Panc1 (cell line): ENCODE data around the gene ZCCHC24. TPM values are rescaled to one million over a fixed set of nuclear protein-coding genes. Genes with fewer than 3 reads are reported as not detected.

Source experiments
- ATAC-seq: fragments of 200-7000 bp; cut with Tn5 transposase; 2 replicates; pipeline ENCODE4 v1.9.1; 2020; ENCODE audit warnings: mild to moderate bottlenecking, moderate library complexity
- BruUV-seq: library from RNA; stranded (reverse); fragments of 400-500 nt; replicated peaks from 2 replicates; lab custom pipeline; 2021; lab: Mats Ljungman, UMichigan
- CTCF ChIA-PET: fragments of 300-600 bp; sonication (Branson Sonifier 250); formaldehyde crosslinking; loops from one replicate; lab custom pipeline; 2022; ENCODE audit warnings: antibody characterized with exemption; lab: Charles Lee
- POLR2A ChIA-PET: fragments of 300-600 bp; sonication (Branson Sonifier 250); formaldehyde crosslinking; loops from one replicate; lab custom pipeline; 2022; ENCODE audit warnings: antibody characterized with exemption; lab: Charles Lee
- DNase-seq: peaks from one replicate; pipeline ENCODE4 v3.0.0-alpha.2; 2010; ENCODE audit warnings: low read depth, low spot score
- H3K27ac ChIP-seq: 2 replicates; pipeline ENCODE4 v1.5.1; 2011; ENCODE audit warnings: mild to moderate bottlenecking, low read length, inconsistent platforms
- H3K27me3 ChIP-seq: fragments of 200-500 bp; sonication (Bioruptor generic); 2 replicates; pipeline ENCODE4 v1.6.0; 2014; ENCODE audit warnings: low read length, inconsistent platforms; ENCODE audit not compliant: control insufficient read depth, insufficient read depth
- H3K36me3 ChIP-seq: fragments of 200-500 bp; sonication (Bioruptor generic); 2 replicates; pipeline ENCODE4 v1.5.1; 2014; ENCODE audit warnings: inconsistent platforms, mild to moderate bottlenecking, low read length, moderate library complexity; ENCODE audit not compliant: control insufficient read depth, insufficient read depth
- H3K4me1 ChIP-seq: 2 replicates; pipeline ENCODE4 v1.5.1; 2011; ENCODE audit warnings: inconsistent platforms, mild to moderate bottlenecking, low read length, moderate library complexity; ENCODE audit not compliant: control insufficient read depth, insufficient read depth
- H3K4me3 ChIP-seq, 2 experiments: 2 replicates each; pipeline ENCODE4 v1.5.1; 2011 to 2012; ENCODE audit warnings: low read depth in 2 of 2, low read length in 2 of 2, mild to moderate bottlenecking in 2 of 2, inconsistent platforms in 1 of 2, moderate library complexity in 1 of 2
- H3K9me3 ChIP-seq: fragments of 200-500 bp; sonication (Bioruptor generic); 2 replicates; pipeline ENCODE4 v1.5.1; 2014; ENCODE audit warnings: low read depth, mild to moderate bottlenecking, inconsistent platforms, low read length, moderate library complexity; ENCODE audit not compliant: control insufficient read depth, insufficient read depth
- CTCF ChIP-seq: fragments of 450-650 bp; IDR thresholded peaks from 2 replicates; pipeline ENCODE4 v1.5.1; 2017; ENCODE audit warnings: mild to moderate bottlenecking
- POLR2AphosphoS5 ChIP-seq: IDR thresholded peaks from 2 replicates; pipeline ENCODE4 v1.6.1; 2012; ENCODE audit warnings: mild to moderate bottlenecking, low read depth, low read length, moderate library complexity
- SIN3A ChIP-seq: IDR thresholded peaks from 2 replicates; pipeline ENCODE4 v1.6.1; 2012; ENCODE audit warnings: low read depth, mild to moderate bottlenecking, low read length, moderate library complexity, borderline replicate concordance; ENCODE audit not compliant: insufficient read depth
- TCF7L2 ChIP-seq: IDR thresholded peaks from 2 replicates; pipeline ENCODE4 v1.6.1; 2011; ENCODE audit warnings: mild to moderate bottlenecking, low read depth, low read length, inconsistent platforms
- in situ Hi-C: cut with HindIII; loops from 2 replicates; pipeline ENCODE4 v1.10.0; 2016; ENCODE audit warnings: low sequenced_read_pairs, low pct_unique_long_range_greater_than_20kb
- intact Hi-C: fragments of 100-400 bp; cut with micrococcal nuclease; formaldehyde crosslinking; loops from one replicate; pipeline ENCODE4 v1.10.0; 2022; ENCODE audit not compliant: unreplicated experiment
- total RNA-seq: library from RNA; stranded (reverse); gene quantifications from one replicate; pipeline ENCODE4 v1.2.1, GENCODE V29; 2021; ENCODE audit not compliant: unreplicated experiment
- TF ChIP-seq, protein P1 (sequence below), 2 experiments: IDR thresholded peaks; 2 replicates each; pipeline ENCODE4 v1.6.1; 2011 to 2012; ENCODE audit warnings: low read depth in 2 of 2, control low read depth in 1 of 2, low read length in 1 of 2, mild to moderate bottlenecking in 1 of 2, moderate library complexity in 1 of 2; ENCODE audit not compliant: insufficient read depth in 1 of 2

ZCCHC24 gene
- total RNA-seq, 1 experiment from 2014 or later = 7.8 TPM

- POLR2A ChIA-PET = no interaction called here
- Histone ChIP-seq H3K27me3 (peaks cover 11% of the 10 kb centered on the region; the same call in 1 of the 2 replicates), H3K4me1 (no peaks in the 10 kb centered on the region), H3K27ac (no peak overlapping the region), H3K4me3 (no peak overlapping the region), H3K9me3 (no peaks in the 10 kb centered on the region), H3K36me3 (no peaks in the 10 kb centered on the region)
- TF ChIP-seq CTCF (no peak), POLR2AphosphoS5 (no peak), TCF7L2 (no peak), SIN3A (no peak)
- TF ChIP-seq, protein P1, sequence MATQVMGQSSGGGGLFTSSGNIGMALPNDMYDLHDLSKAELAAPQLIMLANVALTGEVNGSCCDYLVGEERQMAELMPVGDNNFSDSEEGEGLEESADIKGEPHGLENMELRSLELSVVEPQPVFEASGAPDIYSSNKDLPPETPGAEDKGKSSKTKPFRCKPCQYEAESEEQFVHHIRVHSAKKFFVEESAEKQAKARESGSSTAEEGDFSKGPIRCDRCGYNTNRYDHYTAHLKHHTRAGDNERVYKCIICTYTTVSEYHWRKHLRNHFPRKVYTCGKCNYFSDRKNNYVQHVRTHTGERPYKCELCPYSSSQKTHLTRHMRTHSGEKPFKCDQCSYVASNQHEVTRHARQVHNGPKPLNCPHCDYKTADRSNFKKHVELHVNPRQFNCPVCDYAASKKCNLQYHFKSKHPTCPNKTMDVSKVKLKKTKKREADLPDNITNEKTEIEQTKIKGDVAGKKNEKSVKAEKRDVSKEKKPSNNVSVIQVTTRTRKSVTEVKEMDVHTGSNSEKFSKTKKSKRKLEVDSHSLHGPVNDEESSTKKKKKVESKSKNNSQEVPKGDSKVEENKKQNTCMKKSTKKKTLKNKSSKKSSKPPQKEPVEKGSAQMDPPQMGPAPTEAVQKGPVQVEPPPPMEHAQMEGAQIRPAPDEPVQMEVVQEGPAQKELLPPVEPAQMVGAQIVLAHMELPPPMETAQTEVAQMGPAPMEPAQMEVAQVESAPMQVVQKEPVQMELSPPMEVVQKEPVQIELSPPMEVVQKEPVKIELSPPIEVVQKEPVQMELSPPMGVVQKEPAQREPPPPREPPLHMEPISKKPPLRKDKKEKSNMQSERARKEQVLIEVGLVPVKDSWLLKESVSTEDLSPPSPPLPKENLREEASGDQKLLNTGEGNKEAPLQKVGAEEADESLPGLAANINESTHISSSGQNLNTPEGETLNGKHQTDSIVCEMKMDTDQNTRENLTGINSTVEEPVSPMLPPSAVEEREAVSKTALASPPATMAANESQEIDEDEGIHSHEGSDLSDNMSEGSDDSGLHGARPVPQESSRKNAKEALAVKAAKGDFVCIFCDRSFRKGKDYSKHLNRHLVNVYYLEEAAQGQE (IDR thresholded peaks at IDR 0.05; ENCODE audit: insufficient read depth in 1 of 2, low read depth in 2 of 2, low read length in 1 of 2) = no peak
- in situ Hi-C loops (no loop called here), intact Hi-C loops (no loop called here)
- CTCF ChIA-PET = no interaction called here
- no peak for DNase-seq
- ATAC-seq = 0 out of 2 replicates have a peak, but pooled peaks have one; percentile 36
- no TSS peak for BruUV-seq
These were observed 84.7 kb downstream of the ZCCHC24 start for GRCh38 chr10:79360499-79361342.

DNA sequence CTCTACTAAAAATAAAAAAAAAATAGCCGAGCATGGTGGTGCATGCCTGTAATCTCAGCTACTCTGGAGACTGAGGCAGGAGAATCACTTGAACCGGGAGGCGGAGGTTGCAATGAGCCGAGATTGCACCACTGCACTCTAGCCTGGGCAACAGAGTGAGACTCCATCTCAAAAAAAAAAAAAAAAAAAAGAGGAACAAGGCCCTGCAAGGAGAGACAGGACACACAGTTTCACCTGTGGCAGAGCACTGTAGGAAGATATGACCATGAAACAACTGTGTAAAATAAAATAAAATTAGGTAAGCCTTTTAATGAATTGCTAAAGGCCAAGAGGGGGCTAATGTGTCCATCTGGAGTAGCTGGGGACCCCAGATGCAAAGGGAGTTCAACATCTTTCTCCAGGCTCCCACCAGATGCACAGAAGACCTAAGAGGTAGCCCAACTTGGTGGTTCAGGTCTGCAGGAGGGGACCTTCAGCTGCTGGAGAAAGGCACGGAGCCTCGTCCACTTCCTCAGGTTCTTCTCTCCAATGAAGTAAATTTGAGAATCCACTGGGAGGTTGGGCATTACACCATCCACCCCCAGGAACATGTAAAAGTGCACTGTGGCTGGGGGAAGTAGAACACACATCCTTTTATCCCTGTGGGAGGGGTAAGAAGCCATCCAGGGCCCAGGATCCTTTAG lies 85.5 kb downstream of the ZCCHC24 start:
- H3K4me3 ChIP-seq = no peak overlapping the region
- H3K27ac ChIP-seq = no peak overlapping the region
- no peaks in the 10 kb centered on the region for H3K36me3 ChIP-seq
- TF ChIP-seq, protein P1 (IDR thresholded peaks at IDR 0.05; ENCODE audit: insufficient read depth in 1 of 2, low read depth in 2 of 2, low read length in 1 of 2) = no peak
- TF ChIP-seq TCF7L2 = no peak
- no peak for TF ChIP-seq SIN3A
- no peak for TF ChIP-seq POLR2AphosphoS5
- no peak for TF ChIP-seq CTCF
- in situ Hi-C loops = no loop called here
- intact Hi-C loops = no loop called here
- H3K9me3 ChIP-seq = no peaks in the 10 kb centered on the region
- H3K4me1 ChIP-seq = no peaks in the 10 kb centered on the region
- DNase-seq (no peak), ATAC-seq (no peak)
- ChIA-PET POLR2A (interaction anchor here (0.6 kb wide), 1 partner anchor 803 kb away, joined by 3 read pairs; no protein-coding TSS in a partner anchor), CTCF (no interaction called here)
- peaks cover 11% of the 10 kb centered on the region; the same call in 1 of the 2 replicates for H3K27me3 ChIP-seq
- no TSS peak for BruUV-seq
